MM.1S (cell line): ENCODE measurements around the gene VWA1.

Experiments
- DNase-seq: peaks from one replicate; pipeline ENCODE4 v3.0.0-alpha.2; 2015
- H2AFZ ChIP-seq: fragments of 300-600 bp; sonication (generic); 2 replicates; pipeline ENCODE4 v1.6.0; 2016; ENCODE audit warnings: antibody characterized with exemption, low read length
- H3F3A ChIP-seq: fragments of 300-600 bp; sonication (generic); 2 replicates; pipeline ENCODE4 v1.6.1; 2016; ENCODE audit warnings: mild to moderate bottlenecking, antibody characterized with exemption, low read length, moderate library complexity, mixed read lengths; ENCODE audit not compliant: insufficient read depth
- H3K27ac ChIP-seq: fragments of 300-600 bp; sonication (generic); 2 replicates; pipeline ENCODE4 v1.5.1; 2016; ENCODE audit warnings: mild to moderate bottlenecking, low read length
- H3K27me3 ChIP-seq: fragments of 300-600 bp; sonication (generic); replicated peaks from 2 replicates; pipeline ENCODE4 v1.6.0; 2016; ENCODE audit warnings: low read length; ENCODE audit not compliant: insufficient read depth
- H3K36me3 ChIP-seq: fragments of 300-600 bp; sonication (generic); replicated peaks from 2 replicates; pipeline ENCODE4 v1.6.1; 2016; ENCODE audit warnings: mild to moderate bottlenecking, low read length, mixed read lengths; ENCODE audit not compliant: insufficient read depth
- H3K4me1 ChIP-seq: fragments of 300-600 bp; sonication (generic); 2 replicates; pipeline ENCODE4 v1.6.1; 2016; ENCODE audit warnings: low read length, mixed read lengths
- H3K4me2 ChIP-seq: fragments of 300-600 bp; sonication (generic); 2 replicates; pipeline ENCODE4 v1.6.0; 2016; ENCODE audit warnings: low read depth, low read length
- H3K4me3 ChIP-seq: fragments of 300-600 bp; sonication (generic); 2 replicates; pipeline ENCODE4 v1.5.1; 2016; ENCODE audit warnings: low read length, mixed read lengths
- H3K79me2 ChIP-seq: fragments of 300-600 bp; sonication (generic); 2 replicates; pipeline ENCODE4 v1.6.1; 2016; ENCODE audit warnings: mixed run types, low read length, mixed read lengths
- H3K9ac ChIP-seq: fragments of 300-600 bp; sonication (generic); 2 replicates; pipeline ENCODE4 v1.6.1; 2016; ENCODE audit warnings: low read length, mixed read lengths
- H3K9me2 ChIP-seq: fragments of 300-600 bp; sonication (generic); replicated peaks from 2 replicates; pipeline ENCODE4 v1.6.1; 2016; ENCODE audit warnings: mild to moderate bottlenecking, low read length, mixed read lengths; ENCODE audit not compliant: insufficient read depth
- H3K9me3 ChIP-seq: fragments of 300-600 bp; sonication (generic); replicated peaks from 2 replicates; pipeline ENCODE4 v1.6.1; 2016; ENCODE audit warnings: mild to moderate bottlenecking, low read length, mixed read lengths; ENCODE audit not compliant: insufficient read depth
- H4K20me1 ChIP-seq: fragments of 300-600 bp; sonication (generic); 2 replicates; pipeline ENCODE4 v1.6.1; 2016; ENCODE audit warnings: mild to moderate bottlenecking, low read length, moderate library complexity, mixed read lengths; ENCODE audit not compliant: insufficient read depth
- CTCF ChIP-seq: fragments of 300-600 bp; sonication (generic); IDR thresholded peaks from 2 replicates; pipeline ENCODE4 v1.5.1; 2016; ENCODE audit warnings: antibody characterized with exemption, low read length, mixed read lengths
- EZH2 ChIP-seq: fragments of 300-600 bp; sonication (generic); optimal IDR thresholded peaks from 2 replicates; pipeline ENCODE3; 2017; ENCODE audit warnings: low read depth, mild to moderate bottlenecking, antibody characterized with exemption, low read length, mixed read lengths
- EZH2phosphoT487 ChIP-seq: fragments of 300-600 bp; sonication (generic); IDR thresholded peaks from 2 replicates; pipeline ENCODE4 v1.6.1; 2018; ENCODE audit warnings: antibody characterized with exemption, low read length

The VWA1 gene

GRCh38 chr1:1388078-1388472 lies 47.4 kb upstream of the VWA1 start:
- no peak for TF ChIP-seq EZH2
- TF ChIP-seq CTCF: no peak
- no peak for TF ChIP-seq EZH2phosphoT487
- no peaks in the 10 kb centered on the region for H3F3A ChIP-seq
- no peaks in the 10 kb centered on the region for H3K4me1 ChIP-seq
- no peaks in the 10 kb centered on the region for H3K9me3 ChIP-seq
- H3K27me3 ChIP-seq: no peaks in the 10 kb centered on the region
- peaks cover 28% of the 10 kb centered on the region for H3K79me2 ChIP-seq
- DNase-seq: no peak
- no peak overlapping the region for H3K4me2 ChIP-seq
- no peak overlapping the region for H3K27ac ChIP-seq
- H3K4me3 ChIP-seq: no peak overlapping the region
- no peaks in the 10 kb centered on the region for H3K9me2 ChIP-seq
- no peak overlapping the region for H3K9ac ChIP-seq
- no peak overlapping the region for H2AFZ ChIP-seq
- H4K20me1 ChIP-seq: no peaks in the 10 kb centered on the region
- peaks cover 37% of the 10 kb centered on the region for H3K36me3 ChIP-seq

- DNase-seq: no peak
- H3K36me3 ChIP-seq: peaks cover 42% of the 10 kb centered on the region
- no peak overlapping the region for H3K4me3 ChIP-seq
- H3K9ac ChIP-seq: no peak overlapping the region
- H2AFZ ChIP-seq: no peak overlapping the region
- H3K27ac ChIP-seq: no peak overlapping the region
- H3K9me2 ChIP-seq: no peaks in the 10 kb centered on the region
- H3F3A ChIP-seq: no peaks in the 10 kb centered on the region
- no peaks in the 10 kb centered on the region for H4K20me1 ChIP-seq
- no peaks in the 10 kb centered on the region for H3K9me3 ChIP-seq
- no peak for TF ChIP-seq EZH2phosphoT487
- no peak for TF ChIP-seq EZH2
- no peak for TF ChIP-seq CTCF
- no peaks in the 10 kb centered on the region for H3K4me1 ChIP-seq
- no peak overlapping the region for H3K4me2 ChIP-seq
- peaks cover 48% of the 10 kb centered on the region for H3K79me2 ChIP-seq
- H3K27me3 ChIP-seq: no peaks in the 10 kb centered on the region
Measured at GRCh38 chr1:1390675-1391074, 44.8 kb upstream of the VWA1 start.

GRCh38 chr1:1391225-1391624 lies 44.3 kb upstream of the VWA1 start:
- no peak overlapping the region for H2AFZ ChIP-seq
- H3K36me3 ChIP-seq: peaks cover 39% of the 10 kb centered on the region
- H3K27ac ChIP-seq: no peak overlapping the region
- no peak overlapping the region for H3K9ac ChIP-seq
- no peaks in the 10 kb centered on the region for H3K27me3 ChIP-seq
- H3K4me2 ChIP-seq: no peak overlapping the region
- peaks cover 53% of the 10 kb centered on the region for H3K79me2 ChIP-seq
- DNase-seq: no peak
- H4K20me1 ChIP-seq: no peaks in the 10 kb centered on the region
- TF ChIP-seq CTCF (no peak), EZH2 (no peak), EZH2phosphoT487 (no peak)
- no peak overlapping the region for H3K4me3 ChIP-seq
- H3K9me3 ChIP-seq: no peaks in the 10 kb centered on the region
- H3K4me1 ChIP-seq: no peaks in the 10 kb centered on the region
- no peaks in the 10 kb centered on the region for H3F3A ChIP-seq
- no peaks in the 10 kb centered on the region for H3K9me2 ChIP-seq

GRCh38 chr1:1393014-1393413 lies 42.5 kb upstream of the VWA1 start:
- no peaks in the 10 kb centered on the region for H3K9me2 ChIP-seq
- peaks cover 4% of the 10 kb centered on the region for H3K4me1 ChIP-seq
- H3F3A ChIP-seq: no peaks in the 10 kb centered on the region
- H3K79me2 ChIP-seq: peaks cover 59% of the 10 kb centered on the region
- H4K20me1 ChIP-seq: no peaks in the 10 kb centered on the region
- no peak overlapping the region for H2AFZ ChIP-seq
- no peak overlapping the region for H3K9ac ChIP-seq
- no peaks in the 10 kb centered on the region for H3K9me3 ChIP-seq
- peaks cover 30% of the 10 kb centered on the region for H3K36me3 ChIP-seq
- no peak overlapping the region for H3K4me2 ChIP-seq
- no peak overlapping the region for H3K4me3 ChIP-seq
- no peak overlapping the region for H3K27ac ChIP-seq
- TF ChIP-seq CTCF (no peak), EZH2phosphoT487 (no peak), EZH2 (no peak)
- DNase-seq: no peak
- H3K27me3 ChIP-seq: no peaks in the 10 kb centered on the region
